T1000 (cell line): ENCODE data around the gene PIGS.
A peak's percentile ranks its signal among the peaks of the same experiment; 100 is the strongest.
"Not testable (repeated sequence)": the region's sequence is repeated elsewhere in the genome, so short reads cannot be mapped to it uniquely, and the experiment has no call there.

ENCODE experiments used
- DNase-seq: peaks from one replicate; lab custom pipeline; 2025; ENCODE audit warnings: mixed read lengths; lab: John Stamatoyannopoulos, UW

PIGS gene

DNA sequence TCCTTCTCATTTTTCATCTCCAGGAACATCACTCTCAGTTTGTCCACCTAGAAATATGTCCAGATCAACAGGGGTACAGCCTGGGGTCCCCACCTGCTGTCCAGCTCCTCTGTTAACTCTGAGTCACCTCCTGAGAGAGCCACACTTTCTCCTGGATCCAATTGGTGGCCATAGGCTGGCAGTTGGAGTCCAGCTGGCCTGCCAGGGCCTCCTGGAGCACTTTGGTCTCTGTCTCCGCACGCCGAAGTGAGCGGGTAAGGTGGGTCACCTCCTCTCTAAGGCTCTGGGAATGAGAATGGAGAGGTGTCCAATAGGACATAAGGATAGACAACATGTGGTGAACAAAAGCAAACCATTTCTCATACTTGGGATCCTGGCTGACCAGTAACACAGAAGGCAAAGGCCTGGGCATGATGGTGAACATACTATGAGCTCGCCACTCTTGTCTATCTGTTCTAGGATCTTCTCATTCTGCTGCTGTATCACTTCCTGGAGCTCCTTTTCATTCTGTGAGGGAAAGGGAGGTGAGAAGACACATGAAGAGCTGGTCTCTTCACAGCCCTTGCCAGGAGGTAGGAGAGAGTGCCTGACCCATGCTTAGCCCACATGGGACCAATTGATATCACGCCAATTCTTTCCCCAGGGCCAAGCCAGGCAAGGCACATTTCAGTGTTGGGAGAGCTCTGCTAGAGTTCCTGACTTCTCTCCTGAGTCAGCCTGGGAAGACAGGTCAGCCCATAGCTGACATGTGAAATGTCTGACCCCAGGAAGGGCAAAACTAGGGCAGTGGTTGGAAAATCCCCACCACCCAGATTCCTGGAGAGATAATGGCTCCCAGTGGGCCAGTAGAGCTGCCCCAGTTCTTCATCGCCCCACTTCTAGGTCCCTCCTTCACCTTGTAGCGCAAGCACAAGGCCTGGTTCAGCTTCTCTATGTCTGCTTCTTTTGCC lies 7.2 kb upstream of the PIGS start:
- no peak for DNase-seq

- no peak for DNase-seq
Measured at GRCh38 chr17:28577466-28577824, 6.1 kb upstream of the PIGS start.

DNA sequence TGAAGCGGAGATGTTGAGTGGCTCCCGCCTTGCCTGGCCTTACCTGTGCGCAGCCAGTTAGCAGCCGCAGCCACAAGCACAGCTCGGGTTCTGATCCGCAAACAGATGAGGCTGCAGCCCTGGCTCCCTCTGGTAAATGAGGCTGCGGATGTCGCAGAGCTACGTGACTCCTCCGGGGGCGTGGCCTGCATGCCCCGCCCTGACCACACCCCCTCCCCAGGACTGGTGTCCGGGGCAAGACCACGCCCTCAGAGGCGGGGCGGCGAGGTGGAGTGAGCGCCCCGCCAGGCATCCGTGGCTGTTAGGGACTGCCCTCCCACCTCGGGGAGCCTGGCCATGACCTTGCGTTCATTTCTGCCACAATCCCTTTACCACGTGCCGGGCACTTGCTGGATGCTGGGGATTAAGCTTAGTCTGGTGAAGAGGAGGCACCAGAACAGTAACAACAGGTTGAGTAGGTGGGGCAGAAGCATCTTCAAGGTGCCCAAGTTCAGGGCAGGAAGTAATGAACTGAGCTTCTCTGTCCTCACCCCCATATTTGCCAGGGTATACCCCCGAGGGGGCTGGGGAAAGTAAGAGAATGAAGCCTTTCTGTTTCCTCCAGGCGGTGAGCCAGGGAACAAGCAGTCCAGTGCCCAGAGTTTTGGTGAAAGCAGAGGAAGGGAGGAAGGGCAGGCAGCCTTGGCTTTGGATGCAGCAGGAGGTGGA lies 5.6 kb upstream of the PIGS start, which contains the start of gene ALDOC:
TSS of gene ALDOC (minus strand) at position 138 of the 708 bp plus-strand sequence. CDS start 1,363 bp downstream, outside the sequence.
- DNase-seq, result peak; percentile 91

GRCh38 chr17:28576016-28576415 lies 4.7 kb upstream of the PIGS start:
- not testable (repeated sequence) for DNase-seq

- DNase-seq, result no peak
Measured at GRCh38 chr17:28575126-28575795, 3.9 kb upstream of the PIGS start.

GRCh38 chr17:28574526-28574925 lies 3.2 kb upstream of the PIGS start:
- DNase-seq, result no peak

- no peak for DNase-seq
Measured at GRCh38 chr17:28573966-28574480, 2.7 kb upstream of the PIGS start.

DNA sequence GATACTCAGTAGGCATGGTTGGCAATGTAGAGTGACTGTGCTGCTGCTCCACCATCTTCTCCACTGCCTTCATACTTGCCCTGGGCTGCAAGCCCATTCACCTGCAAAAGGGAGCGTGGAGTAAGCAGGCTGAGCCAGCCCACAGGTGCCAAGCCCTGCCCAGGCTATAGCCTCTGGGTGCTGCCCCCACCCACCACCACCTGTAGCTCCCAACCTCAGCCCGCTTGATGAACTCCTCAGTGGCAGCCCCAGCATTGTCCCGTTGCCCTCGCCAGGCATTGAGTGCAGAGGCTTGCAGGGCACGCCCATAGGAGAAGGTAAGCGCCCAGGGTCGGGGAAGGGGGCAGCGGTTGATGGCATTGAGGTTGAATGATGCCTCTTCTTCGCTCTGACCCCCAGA lies 2.2 kb upstream of the PIGS start:
- DNase-seq, result no peak

- DNase-seq, result no peak
Measured at GRCh38 chr17:28573040-28573380, 1.7 kb upstream of the PIGS start.

- DNase-seq, result no peak
Measured at GRCh38 chr17:28572259-28573039, 1.1 kb upstream of the PIGS start.

DNA sequence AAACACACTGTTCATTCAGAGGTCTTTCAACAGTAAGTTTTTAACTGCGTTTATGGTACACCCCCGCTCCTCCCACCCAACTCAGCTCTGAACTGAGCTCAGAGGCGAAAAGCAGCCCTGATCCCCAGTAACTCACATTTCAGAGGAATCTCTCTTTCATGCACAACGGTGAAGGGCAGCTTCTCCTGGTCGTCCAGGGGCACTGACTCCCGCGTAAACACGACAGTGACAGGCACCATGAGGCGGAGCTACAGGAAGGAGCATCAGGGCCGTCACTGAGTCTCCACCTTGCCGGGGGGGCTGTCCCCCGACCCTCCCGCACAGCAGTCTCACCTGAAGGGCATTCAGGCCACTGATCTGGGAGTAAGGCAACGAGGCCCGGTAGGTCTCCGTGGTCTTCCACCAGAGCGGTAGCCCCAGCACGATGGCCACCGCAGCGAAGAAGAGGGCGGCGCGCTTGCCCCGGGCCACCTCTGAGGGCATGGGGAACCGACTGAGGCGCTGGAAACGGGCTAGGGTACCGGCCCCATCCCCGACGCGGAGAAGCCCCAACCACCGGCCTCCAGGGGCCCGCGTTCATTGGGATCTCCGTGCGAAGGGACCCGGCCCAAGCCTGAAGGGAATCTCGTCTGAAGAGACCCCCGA lies 486 bp downstream of the PIGS start:
- DNase-seq, result no peak

GRCh38 chr17:28569446-28569845 lies 1.9 kb downstream of the PIGS start:
- no peak for DNase-seq

DNA sequence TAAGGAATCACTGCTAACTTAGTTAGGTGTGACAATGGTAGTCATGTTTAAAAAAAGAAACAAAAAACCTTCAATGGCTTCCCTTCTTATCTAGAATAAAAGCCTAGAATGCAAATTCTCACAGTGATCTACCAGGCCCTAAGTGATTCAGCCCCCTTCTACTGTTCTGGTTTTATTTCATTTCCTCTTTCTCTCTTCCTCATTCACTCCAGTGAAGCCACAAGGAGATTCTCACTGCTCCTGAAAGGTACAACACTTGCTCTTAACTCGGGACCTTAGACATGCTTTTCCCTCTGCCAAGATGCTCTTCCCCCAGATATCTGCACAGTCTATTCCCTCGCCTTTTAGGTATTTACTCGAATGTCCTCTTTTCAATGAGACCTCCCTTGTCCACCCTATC lies 3.7 kb downstream of the PIGS start:
- no peak for DNase-seq

DNA sequence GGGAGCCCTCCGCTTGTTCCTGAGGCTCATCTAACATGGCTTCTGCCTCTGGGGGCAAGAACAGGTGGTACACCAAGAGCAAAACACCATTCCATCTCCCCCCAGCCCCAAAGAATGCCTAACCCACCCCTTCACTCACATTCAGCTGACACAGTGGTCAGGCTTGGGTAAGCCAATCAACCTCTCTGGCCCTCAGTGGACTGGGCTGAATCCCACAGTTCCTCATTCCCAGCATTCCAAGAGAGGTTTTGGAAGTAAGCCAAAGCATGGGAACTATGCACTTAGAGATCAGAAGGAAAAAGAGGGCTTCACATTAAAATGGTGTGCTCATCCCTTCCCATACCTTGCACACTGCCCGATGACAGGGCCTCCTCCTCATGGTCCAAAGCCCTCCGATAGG lies 7.8 kb downstream of the PIGS start:
- no peak for DNase-seq

GRCh38 chr17:28555022-28555421 lies 16.3 kb downstream of the PIGS start:
- DNase-seq, result no peak

- DNase-seq, result no peak
Measured at GRCh38 chr17:28554565-28554964, 16.8 kb downstream of the PIGS start.

GRCh38 chr17:28553000-28553505 lies 18.3 kb downstream of the PIGS start:
- no peak for DNase-seq

GRCh38 chr17:28552176-28552999 lies 18.9 kb downstream of the PIGS start, which contains the start of gene UNC119:
Gene UNC119 (minus strand): TSS chr17:28552624. CDS start chr17:28552557, 67 bp downstream.
- DNase-seq, result peak; percentile 59

- DNase-seq, result no peak
Measured at GRCh38 chr17:28551421-28552175, 19.7 kb downstream of the PIGS start.
